HG03039 (cell line): ENCODE results near the gene LMF2.
"Not testable (repeated sequence)": the region's sequence is repeated elsewhere in the genome, so short reads cannot be mapped to it uniquely, and the experiment has no call there.

Source experiments
- ATAC-seq: cut with Tn5 transposase; IDR thresholded peaks from one replicate; pipeline ENCODE4 v1.9.1; 2021; ENCODE audit warnings: mild to moderate bottlenecking, moderate library complexity; ENCODE audit not compliant: unreplicated experiment

The LMF2 gene

GRCh38 chr22:50536226-50536625, 28.7 kb upstream of the LMF2 start:
- no peak for ATAC-seq

- no peak for ATAC-seq
Measured at GRCh38 chr22:50535113-50535512, 27.6 kb upstream of the LMF2 start.

GRCh38 chr22:50533856-50534711, 26.6 kb upstream of the LMF2 start:
- ATAC-seq, result not testable (repeated sequence)

GRCh38 chr22:50532824-50533796, 25.6 kb upstream of the LMF2 start:
- ATAC-seq, result no peak

GRCh38 chr22:50531962-50532674, 24.6 kb upstream of the LMF2 start:
- ATAC-seq, result no peak

- no peak for ATAC-seq
Measured at GRCh38 chr22:50531546-50531961, 24.1 kb upstream of the LMF2 start.

GRCh38 chr22:50530877-50531545, 23.5 kb upstream of the LMF2 start:
- ATAC-seq, result no peak

- ATAC-seq, result no peak
Measured at GRCh38 chr22:50530580-50530876, 23.0 kb upstream of the LMF2 start.

- peak; percentile 19 for ATAC-seq
Measured at GRCh38 chr22:50529897-50530579, 22.5 kb upstream of the LMF2 start, which contains the start of gene TYMP. Gene TYMP, minus strand, starts transcription at chr22:50530012. Its CDS starts 303 bp downstream, at chr22:50529709.

GRCh38 chr22:50529416-50529896, 22.0 kb upstream of the LMF2 start:
- ATAC-seq, result no peak

GRCh38 chr22:50528682-50529415, 21.3 kb upstream of the LMF2 start:
- no peak for ATAC-seq

GRCh38 chr22:50527921-50528681, 20.6 kb upstream of the LMF2 start:
- no peak for ATAC-seq

- no peak for ATAC-seq
Measured at GRCh38 chr22:50526834-50527801, 19.6 kb upstream of the LMF2 start.

GRCh38 chr22:50526108-50526833, 18.8 kb upstream of the LMF2 start:
- ATAC-seq, result peak; percentile 24

- peak; percentile 18 for ATAC-seq
Measured at GRCh38 chr22:50525858-50526107, 18.3 kb upstream of the LMF2 start.

GRCh38 chr22:50525104-50525857, 17.8 kb upstream of the LMF2 start, which contains the start of gene SCO2:
Gene SCO2, minus strand, starts transcription at chr22:50525598. Its CDS starts 1,187 bp downstream, at chr22:50524411.
- peak; percentile 38 for ATAC-seq
